Mammary epithelial cell (primary cell): Measurements from ENCODE around the gene C1QTNF12.

ENCODE experiments used
- CTCF ChIP-seq, 2 donors: IDR thresholded peaks in 1 of 2; conservative IDR thresholded peaks in 1 of 2; 2 replicates each; pipeline ENCODE4 v1.5.1; 2011 to 2012; ENCODE audit warnings: inconsistent platforms in 2 of 2, low read length in 2 of 2, mild to moderate bottlenecking in 2 of 2, control low read depth in 1 of 2, low read depth in 1 of 2; ENCODE audit not compliant: insufficient read depth in 1 of 2; ENCODE audit errors: extremely low read depth in 1 of 2
- EZH2 ChIP-seq: IDR thresholded peaks from 2 replicates; pipeline ENCODE4 v1.6.1; 2012; ENCODE audit warnings: low read length, inconsistent platforms, borderline replicate concordance

GRCh38 chr1:1208713-1209433 lies 37.6 kb downstream of the C1QTNF12 start:
- TF ChIP-seq CTCF (conservative IDR thresholded peaks at IDR 0.05 in 1 of 2, IDR thresholded peaks at IDR 0.05 in 1 of 2; ENCODE audit: extremely low read depth in 1 of 2, insufficient read depth in 1 of 2, low read depth in 1 of 2, low read length in 2 of 2) (no peak), EZH2 (no peak)
